HG02840 (cell line): Measurements from ENCODE around the gene IL31.
"Not testable (repeated sequence)": the region's sequence is repeated elsewhere in the genome, so short reads cannot be mapped to it uniquely, and the experiment has no call there.

Experiments
- ATAC-seq: cut with Tn5 transposase; IDR thresholded peaks from one replicate; pipeline ENCODE4 v1.9.1; 2021; ENCODE audit warnings: mild to moderate bottlenecking, moderate library complexity, moderate number of reproducible peaks; ENCODE audit not compliant: unreplicated experiment, low FRiP score

IL31 gene

DNA sequence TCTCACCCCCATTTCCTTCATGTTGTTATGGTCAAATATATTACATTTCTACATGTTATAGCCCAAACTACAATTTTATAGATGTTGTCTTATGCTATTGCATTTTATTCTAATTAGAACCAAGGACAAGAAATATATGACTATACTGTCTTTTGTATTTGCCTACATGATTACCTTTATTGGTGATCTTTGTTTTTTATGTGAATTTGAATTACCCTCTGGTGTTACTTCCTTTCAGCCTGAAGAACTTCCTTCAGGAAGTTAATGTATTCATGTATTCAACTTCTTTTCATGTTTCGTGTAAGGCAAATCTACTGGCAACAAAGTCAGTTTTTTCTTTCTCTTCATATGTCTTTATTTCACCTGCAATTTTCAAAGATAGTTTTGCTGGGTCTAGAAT, 20.8 kb upstream of the IL31 start:
- ATAC-seq: no peak

DNA sequence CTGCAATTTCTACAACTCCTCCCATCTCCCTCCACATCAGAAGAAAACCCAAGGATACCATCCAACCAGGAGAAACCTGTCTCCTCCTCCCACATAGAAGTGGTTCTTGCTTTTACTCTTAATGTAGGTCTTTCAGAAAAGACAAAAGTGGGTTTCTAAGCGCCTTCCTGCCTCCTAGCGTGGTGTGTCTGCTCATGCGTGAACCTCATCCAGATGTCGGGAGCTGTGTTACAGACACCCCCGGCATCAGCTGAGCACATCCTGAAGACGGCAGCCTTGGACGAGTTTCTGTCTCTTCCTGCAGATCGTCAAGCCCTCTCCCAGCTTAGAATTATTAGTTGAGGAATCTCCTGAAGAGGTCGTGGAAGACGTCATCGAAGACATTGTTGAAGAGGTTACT, 18.4 kb upstream of the IL31 start:
- ATAC-seq: no peak

DNA sequence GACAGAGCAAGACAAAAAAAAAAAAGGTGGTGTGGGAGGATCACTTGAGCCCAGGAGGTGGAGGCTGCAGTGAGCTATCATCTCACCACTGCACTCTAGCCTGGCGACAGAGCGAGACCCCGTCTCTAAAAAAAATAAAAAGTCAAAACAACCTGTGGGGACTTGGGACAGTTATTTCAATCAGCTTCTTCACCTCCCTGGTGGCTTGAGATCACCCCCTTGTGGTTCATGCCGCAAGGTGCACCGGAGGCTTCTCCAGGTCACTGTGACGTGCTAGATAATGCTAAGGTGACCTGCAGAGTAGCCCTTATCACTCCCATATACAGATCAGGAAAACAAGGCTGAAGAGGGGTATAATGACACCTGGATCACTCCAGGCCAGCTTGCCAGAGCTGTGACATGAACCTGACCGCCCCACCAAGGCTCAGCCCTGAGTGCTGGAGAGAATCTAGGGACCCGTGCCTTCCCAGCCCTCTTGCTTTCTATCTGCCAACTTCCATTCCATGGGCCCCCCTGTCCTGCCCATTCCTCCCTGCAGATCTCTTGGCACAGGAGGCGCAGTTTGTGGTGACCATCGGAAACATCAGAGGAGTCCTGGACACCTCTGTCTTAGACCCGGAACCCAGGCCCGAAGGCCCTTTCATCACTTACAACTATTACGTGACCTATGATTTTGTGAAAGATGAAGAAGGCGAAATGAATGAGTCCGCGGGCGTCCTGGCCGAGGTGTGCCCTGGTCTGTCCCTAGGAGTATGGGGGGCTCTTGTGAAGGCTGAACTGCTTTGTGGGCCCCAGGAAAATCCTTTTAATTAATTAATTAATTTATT, 17.0 kb upstream of the IL31 start:
- ATAC-seq: no peak

DNA sequence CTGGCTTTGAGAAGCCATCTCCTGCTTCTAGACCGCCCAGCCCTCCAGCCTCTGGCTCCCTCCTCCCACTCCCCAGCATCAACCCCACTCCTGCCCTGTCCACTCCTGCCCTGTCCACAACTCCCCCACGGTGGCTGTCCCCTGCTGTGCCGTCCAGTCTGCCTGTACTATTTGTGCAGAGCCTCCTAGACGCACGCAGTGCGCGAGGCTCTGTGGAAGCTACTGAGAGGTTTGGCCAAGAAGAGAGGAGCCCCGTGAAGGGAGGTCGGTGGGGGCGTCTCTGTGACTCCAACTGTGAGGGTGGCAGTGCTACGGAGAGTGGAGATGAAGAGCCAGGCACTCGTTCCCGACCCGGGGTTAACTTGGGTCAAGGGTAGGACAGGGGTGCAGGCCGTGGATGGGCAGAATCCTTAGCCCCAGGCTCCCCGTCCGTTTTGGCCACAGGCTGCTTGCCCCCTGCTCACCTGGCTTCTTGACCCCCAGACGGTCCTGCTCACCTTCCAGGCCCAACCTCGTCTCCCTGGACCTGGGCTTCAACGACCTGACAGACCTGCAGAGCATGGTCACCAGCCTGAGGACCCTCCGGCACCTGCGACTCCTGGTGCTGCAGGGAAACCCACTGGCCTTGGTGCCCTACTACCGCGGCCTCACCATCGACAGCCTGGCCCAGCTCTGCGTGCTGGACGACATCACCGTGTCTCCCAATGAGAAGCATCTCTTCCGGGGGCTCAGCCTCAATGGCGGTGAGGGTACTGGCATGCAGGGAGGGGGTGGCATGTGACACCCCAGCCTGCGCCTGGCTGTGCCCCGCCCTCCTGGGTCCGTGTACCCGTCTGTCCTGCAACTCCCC, 15.8 kb upstream of the IL31 start:
- no peak for ATAC-seq

DNA sequence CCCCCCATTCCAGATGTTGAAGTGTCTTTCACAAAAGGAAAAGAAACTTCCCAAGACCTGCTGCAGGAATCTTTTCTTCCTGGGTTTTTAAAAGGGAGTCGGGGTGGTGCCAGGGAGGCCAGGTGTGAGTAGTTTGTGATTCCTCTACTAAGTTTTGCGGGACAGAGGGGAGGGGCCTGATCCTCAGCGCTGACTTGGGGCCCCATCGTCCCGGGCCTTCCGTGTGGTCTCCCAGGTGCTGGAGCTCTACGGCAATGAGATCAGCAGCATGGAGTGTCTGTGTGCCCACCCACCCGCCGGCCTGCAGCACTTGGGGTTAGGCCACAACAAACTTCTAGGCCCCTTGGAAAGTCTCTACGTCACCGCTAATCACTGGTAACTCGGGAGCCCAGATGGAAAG, 13.4 kb upstream of the IL31 start:
- ATAC-seq: no peak

DNA sequence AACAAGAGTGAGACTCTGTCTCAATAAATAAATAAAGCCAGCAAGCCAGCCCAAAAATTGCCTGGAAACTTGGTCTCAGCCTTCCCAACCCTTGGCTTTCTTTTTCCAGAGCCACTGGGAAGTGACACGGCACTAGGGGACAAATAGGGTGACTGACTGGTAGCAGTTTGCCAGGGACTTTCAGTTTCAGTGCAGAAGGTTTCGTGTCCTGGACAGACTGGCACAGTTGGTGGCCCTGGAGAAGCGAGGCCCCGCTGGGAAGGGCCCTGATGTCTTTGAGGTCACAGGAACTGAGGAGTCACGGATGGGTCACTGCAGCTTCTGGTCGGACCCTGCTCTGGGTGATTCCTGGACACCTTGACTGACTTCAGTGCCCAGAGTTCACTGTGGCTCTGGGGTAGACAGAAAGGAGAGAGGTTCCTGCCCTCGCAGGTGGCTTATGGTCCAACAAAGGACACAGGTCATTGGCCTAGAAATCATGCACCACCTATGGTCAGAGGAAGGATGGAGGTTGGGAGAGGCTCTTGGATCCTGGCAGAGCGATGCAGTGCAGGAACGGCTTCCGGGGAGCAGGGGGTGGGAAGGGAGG, 11.6 kb upstream of the IL31 start:
- no peak for ATAC-seq

DNA sequence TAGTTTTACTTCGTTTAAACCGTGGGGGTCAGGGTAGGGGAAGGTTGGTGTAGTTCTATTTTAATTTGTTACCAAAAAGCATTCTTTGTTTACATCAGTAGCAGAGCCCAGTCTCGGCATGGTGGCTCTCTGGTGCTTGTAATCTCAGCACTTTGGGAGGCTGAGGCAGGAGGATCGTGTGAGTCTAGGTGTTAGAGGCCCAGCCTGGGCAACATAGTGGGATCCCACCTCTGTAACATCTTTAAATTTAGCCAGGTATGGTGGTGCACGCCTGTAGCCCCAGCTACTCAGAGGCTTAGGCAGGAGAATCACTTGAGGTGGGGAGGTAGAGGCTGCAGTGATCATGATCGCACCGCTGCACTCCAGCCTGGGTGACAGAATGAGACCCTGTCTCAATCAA, 11.1 kb upstream of the IL31 start:
- no peak for ATAC-seq

DNA sequence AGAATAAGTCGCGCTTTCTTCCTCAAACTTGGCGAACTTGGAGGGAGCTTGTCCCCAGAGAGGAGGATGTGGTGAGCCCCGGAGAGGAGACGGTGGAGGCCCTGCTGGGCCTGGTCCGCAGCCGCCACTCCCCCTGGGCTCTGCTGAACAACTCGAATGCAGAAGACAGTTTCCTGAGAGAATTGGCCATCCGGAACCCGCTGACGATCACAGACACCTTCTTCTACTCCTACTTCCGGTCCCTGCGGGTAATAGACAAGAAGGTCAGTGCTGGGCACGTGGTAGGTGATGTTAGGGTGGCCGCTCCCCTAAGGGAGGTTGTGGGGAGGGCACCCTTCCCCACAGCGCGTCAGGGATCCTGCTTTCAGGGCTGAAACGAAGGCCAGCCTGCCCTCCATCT, 10.5 kb upstream of the IL31 start:
- ATAC-seq: no peak

DNA sequence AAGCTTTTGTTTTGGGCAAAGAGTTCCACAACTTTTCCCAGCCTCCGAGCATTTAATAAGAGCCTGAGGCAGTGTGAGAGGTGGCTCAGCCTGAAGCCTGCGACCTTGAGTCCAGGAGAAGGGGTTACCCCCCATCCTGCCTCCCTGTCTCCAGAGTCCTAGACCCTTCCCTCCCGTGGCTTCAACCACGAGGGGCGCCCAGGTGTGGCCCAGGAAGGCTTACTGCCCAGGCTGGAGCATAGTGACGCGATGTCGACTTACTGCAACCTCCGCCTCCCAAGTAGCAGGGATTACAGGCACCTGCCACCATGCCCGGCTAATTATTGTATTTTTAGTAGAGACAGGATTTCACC, 9.5 kb upstream of the IL31 start:
- ATAC-seq: no peak

DNA sequence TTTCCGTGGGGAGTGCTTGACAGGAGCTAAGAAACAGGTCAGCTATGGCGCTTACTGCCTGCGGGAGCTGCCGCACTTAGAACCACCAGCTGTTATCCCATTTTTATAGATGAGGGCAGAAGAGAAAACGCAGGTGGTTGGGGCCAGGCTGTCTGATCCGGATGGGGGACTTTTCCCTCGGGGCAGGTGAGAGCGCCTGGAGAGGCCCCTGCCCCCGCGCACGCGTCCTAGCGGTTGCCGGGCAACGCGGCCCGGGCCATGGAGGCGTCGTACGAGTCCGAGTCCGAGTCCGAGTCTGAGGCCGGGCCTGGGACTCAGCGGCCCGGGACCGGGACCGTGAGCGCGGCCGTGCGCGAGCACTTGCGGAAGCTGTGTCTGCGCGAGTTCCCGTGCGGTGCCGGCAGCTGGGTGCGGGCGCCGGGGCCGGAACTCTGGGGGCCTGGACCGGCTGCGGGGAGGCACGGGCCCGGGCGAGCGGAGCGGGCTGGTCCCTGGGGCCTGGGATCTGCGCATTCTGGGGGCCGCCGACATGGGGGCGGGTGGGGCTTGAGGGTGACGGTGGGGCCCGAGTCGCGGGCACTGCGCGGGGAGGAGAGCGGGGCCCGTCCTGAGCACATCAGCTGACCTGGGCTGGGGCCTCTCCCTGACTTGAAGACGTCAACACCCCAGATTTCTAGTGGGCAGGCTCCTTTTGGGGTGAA, 9.0 kb upstream of the IL31 start, which contains the start of gene LRRC43:
TSS of gene LRRC43 (plus strand) at position 237 of the 701 bp plus-strand sequence. CDS start at position 259, 22 bp downstream.
- ATAC-seq: no peak

DNA sequence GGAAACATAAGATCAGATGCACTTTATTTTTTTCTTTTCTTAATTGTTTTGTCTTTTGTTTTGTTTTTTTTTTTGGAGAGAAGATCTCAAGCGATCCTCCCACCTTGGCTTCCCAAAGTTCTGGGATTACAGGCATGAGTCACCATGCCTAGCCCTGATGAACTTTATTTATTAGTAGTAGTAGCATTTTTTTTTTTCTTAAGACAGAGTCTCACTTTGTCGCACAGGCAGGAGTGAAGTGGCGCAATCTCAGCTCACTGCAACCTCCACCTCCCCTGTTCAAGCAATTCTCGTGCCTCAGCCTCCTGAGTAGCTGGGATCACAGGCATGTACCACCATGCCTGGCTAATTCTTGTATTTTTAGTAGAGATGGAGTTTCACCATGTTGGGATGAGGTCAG, 2.5 kb upstream of the IL31 start:
- ATAC-seq: not testable (repeated sequence)

DNA sequence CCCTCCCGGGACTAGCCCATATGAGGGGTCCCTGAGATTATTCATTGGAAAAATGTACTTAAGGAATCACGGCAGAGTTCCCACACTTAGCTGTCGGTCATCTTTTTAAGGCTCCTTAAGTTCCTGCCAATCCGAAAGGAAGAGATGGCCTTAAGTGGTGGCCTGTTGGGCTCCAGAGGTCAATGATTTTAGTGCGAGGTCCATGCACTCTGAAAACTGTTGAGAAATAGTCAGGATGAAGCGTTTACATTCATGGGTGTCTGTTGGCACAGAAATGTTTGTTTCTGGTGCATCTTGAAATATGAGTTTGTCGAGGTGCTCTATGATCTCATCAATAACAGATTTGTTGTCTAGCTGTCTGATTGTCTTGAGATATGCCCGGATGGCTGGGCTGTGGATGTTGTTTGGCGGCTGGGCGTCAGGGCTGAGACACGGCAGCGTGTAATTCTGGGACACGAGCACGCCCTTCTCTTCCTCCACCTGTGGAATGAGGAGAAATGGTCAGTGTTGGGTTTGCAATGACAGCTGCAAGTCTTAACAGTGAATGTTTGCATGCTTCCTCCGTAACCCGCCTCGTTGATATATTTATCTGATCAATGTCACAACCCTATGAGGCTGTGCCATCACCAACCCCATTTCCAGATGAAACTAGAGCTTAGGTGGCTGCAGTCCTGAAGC, 1.6 kb downstream of the IL31 start:
- ATAC-seq: no peak

DNA sequence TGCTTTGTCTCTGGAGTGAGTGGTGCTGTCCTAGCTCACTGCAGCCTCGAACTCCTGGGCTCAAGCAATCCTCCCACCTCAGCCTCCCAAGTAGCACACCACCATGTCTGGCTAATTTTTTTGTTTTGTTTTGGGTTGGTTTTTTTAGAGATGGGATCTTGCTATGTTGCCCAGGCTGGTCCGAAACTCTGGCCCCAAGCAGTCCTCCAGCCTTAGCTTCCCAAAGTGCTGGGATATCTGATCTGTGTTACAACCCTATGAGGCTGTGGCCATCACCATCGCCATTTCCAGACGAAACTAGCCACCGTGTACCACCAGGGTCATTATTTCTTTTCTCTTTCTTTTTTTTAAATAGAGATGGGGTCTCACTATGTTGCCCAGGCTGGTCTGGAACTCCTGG, 2.6 kb downstream of the IL31 start:
- no peak for ATAC-seq

DNA sequence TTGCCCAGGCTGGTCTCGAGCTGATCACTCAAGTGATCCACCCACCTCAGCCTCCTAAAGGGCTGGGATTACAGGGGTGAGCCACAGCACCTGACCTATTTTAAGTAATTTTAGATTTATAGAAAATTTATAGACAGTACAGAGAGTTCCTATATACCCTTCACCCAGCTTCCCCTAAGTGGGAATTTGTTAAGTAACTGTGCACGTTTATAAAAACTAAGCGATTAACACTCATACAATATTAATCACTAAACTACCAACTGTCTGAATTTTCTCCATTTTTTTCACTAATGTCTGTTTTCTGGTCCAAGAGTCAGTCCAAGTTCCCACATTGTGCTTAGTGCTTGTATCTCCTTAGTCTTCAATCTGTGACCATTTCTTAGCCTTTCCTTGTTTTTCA, 5.5 kb downstream of the IL31 start:
- ATAC-seq: no peak

DNA sequence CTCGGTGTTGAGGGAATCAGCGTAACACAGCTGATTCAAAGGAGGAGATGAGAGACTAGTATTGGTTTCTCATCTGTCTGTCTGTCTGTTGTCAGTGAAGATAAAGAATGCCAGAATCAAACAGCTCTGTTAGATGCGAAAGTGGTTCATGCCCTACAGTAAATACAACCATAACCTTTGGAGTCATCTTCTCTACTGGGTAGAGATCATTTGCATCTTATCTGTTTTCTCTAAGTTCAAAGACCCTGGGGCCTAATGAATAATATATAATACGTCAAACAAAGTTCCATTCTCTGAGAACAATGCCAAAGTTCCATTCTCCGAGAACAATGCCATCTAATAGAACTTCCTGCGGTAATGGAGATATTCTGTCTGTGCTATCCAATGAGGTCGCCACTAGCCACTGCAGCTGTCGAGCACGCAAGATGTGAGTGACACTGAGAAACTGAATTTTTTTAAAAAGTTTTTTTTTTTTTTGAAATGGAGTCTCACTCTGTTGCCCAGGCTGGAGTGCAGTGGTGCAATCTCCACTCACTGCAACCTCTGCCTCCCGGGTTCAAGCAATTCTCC, 6.6 kb downstream of the IL31 start:
- no peak for ATAC-seq

DNA sequence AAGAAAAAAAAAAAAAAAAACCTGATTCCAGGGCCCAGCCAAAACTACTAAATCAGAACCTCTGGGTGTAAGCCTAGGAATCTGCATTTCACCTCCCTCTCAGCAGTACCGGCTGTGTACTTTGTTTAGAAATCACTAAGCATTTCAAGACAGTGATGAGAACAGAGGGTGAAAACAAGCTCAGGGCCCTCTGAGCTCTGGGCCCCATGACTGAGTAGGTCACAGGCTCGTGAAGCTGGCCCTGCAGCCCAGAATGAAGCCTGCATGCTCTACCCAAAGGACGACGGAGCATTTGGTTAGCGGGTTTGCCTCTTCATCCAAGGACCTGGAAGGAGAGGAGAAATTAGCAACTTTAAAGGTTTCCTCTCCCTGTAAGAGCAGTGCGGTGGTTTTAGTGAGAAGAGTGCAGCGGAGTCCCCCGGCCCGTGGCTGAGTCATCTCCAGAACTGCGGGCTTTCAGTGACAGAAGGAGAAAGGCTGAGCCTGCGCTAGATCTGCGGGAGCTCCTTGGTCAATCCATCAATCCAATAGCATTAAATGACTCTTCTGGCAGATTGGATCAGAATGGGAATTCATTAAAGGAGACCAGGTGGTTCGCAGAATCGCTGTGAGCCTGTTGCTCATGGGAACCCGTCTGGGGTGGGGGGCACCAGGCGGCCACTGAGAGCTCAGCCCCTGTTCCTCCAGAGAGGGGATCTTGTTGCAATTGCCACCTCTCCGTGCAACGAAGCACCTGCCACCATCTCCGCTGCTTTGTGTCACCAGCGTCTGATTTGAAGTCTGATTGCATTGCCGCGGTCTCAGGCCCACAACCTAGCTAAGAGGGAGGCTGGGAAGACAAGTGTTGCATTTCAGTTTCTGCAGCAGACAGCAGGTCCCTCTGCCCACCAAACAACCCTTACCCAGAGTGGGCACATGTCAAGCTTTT, 7.3 kb downstream of the IL31 start:
- ATAC-seq: no peak

DNA sequence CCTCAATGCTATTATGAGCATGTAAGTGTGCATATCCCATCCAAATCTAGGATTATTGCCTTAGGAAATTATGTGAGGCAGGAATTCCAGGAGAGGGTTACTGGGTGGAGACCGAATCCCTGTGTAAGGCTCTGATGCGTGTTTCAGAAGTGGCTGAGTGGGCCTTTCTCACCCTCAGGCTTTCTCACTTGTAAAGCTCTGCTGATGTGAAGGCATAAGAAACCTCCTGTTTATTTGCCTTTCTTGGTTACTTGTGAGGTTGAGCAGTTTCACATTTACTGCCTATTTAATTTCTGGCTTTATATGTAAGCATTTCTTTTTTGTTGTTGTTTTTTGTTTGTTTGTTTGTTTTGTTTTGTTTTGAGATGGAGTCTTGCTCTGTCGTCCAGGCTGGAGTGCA, 11.0 kb downstream of the IL31 start:
- ATAC-seq: no peak

DNA sequence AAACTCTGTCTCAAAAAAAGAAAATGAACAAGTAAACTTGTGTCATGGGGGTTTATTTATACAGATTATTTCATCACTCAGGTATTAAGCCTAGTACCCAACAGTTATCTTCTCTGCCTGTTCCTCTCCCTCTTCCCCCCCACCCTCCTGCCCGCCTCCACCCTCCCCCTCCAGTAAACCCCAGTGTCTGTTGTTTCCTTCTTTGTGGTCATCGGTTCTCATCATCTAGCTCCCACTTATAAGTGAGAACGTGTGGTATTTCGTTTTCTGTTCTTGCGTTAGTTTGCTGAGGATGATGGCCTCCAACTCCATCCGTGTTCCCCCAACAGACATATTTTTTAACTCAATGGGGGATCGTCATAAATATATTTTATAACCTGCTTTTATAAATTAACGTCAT, 12.3 kb downstream of the IL31 start:
- no peak for ATAC-seq

DNA sequence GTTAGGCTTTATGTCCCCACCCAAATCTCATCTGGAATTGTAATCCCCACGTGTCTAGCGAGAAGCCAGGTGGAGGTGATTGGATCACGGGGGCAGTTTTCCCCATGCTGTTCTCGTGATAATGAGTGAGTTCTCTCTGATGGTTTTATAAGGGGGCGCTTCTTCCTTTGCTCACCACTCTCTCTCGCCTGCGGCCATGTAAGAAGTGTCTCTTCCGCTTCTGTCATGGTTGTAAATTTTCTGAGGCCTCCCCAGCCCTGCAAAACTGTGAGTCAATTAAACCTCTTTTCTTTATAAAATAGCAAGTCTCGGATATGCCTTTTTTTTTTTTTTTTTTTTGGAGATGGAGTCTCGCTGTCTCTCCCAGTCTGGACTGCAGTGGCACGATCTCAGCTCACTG, 13.3 kb downstream of the IL31 start:
- ATAC-seq: no peak
